OCI-LY1 (cell line): Measurements from ENCODE around the gene GNAO1.

Experiments used
- EZH2 ChIP-seq: fragments of 200-600 bp; sonication (generic), shearing (Covaris generic); IDR thresholded peaks from 2 replicates; pipeline ENCODE4 v1.8.0; 2017; ENCODE audit warnings: borderline replicate concordance, mixed run types, mild to moderate bottlenecking, antibody characterized with exemption, low read length, moderate library complexity, mixed read lengths
- TF ChIP-seq, protein P1 (sequence below): fragments of 200-600 bp; sonication (generic), shearing (Covaris generic); IDR thresholded peaks from 2 replicates; pipeline ENCODE4 v1.5.1; 2017; ENCODE audit warnings: mild to moderate bottlenecking, antibody characterized with exemption, low read length, moderate library complexity, mixed read lengths

DNA sequence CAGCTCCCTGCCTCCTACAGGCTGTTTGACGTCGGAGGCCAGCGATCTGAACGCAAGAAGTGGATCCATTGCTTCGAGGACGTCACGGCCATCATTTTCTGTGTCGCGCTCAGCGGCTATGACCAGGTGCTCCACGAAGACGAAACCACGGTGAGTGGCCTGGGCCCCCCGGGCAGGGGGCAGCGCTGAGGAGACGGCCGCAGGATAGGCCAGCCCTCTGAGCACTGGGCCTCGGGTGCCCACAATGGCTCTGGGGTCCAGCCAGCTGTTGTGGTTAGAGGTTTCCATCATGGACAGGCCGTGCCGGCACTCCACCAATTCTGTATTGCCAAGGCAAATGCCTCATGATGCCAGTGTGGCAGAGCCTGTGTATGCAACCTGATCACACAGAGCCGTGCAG lies 145.4 kb downstream of the GNAO1 start:
- TF ChIP-seq, protein P1, sequence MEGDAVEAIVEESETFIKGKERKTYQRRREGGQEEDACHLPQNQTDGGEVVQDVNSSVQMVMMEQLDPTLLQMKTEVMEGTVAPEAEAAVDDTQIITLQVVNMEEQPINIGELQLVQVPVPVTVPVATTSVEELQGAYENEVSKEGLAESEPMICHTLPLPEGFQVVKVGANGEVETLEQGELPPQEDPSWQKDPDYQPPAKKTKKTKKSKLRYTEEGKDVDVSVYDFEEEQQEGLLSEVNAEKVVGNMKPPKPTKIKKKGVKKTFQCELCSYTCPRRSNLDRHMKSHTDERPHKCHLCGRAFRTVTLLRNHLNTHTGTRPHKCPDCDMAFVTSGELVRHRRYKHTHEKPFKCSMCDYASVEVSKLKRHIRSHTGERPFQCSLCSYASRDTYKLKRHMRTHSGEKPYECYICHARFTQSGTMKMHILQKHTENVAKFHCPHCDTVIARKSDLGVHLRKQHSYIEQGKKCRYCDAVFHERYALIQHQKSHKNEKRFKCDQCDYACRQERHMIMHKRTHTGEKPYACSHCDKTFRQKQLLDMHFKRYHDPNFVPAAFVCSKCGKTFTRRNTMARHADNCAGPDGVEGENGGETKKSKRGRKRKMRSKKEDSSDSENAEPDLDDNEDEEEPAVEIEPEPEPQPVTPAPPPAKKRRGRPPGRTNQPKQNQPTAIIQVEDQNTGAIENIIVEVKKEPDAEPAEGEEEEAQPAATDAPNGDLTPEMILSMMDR: no peak
- TF ChIP-seq EZH2: no peak
